K562 (cell line): ENCODE data around the gene SKOR1. TPM values are rescaled to one million over a fixed set of nuclear protein-coding genes. Genes with fewer than 3 reads are reported as not detected.
A peak's percentile ranks its signal among the peaks of the same experiment; 100 is the strongest.

Source experiments
- CCNT2 ChIP-seq: IDR thresholded peaks from 2 replicates; pipeline ENCODE4 v1.6.1; 2011; ENCODE audit warnings: borderline replicate concordance, low read depth, mild to moderate bottlenecking, moderate library complexity, mixed read lengths, low read length; ENCODE audit not compliant: insufficient read length; ENCODE audit errors: extremely low read depth
- CHD2 ChIP-seq: IDR thresholded peaks from 2 replicates; pipeline ENCODE4 v1.6.1; 2011; ENCODE audit warnings: low read depth, low read length
- EP400 ChIP-seq: fragments of 450-650 bp; IDR thresholded peaks from 2 replicates; pipeline ENCODE4 v1.6.1; 2017; ENCODE audit warnings: antibody characterized with exemption, mild to moderate bottlenecking, moderate library complexity
- ETV5 ChIP-seq: sonication (generic); formaldehyde crosslinking; IDR thresholded peaks from 2 replicates; pipeline ENCODE4 v1.4.0; 2020; ENCODE audit warnings: low read depth, mild to moderate bottlenecking, missing genetic modification reagents
- FOXK2 ChIP-seq, 2 experiments: fragments of 450-650 bp; IDR thresholded peaks in 1 of 2; conservative IDR thresholded peaks in 1 of 2; 2 replicates each; pipeline ENCODE4 v1.6.1; 2016; ENCODE audit warnings: low read depth in 2 of 2, mild to moderate bottlenecking in 1 of 2
- HDAC6 ChIP-seq: IDR thresholded peaks from 2 replicates; pipeline ENCODE4 v1.6.1; 2012; ENCODE audit warnings: low read depth, mild to moderate bottlenecking, control low read depth, inconsistent platforms, low read length, moderate library complexity
- JUND ChIP-seq, 2 experiments: IDR thresholded peaks; 2 replicates in 1 of 2; 3 replicates in 1 of 2; pipeline ENCODE4 v1.6.1; 2011; ENCODE audit warnings: borderline replicate concordance in 2 of 2, low read depth in 2 of 2, low read length in 2 of 2, improper control_type of control experiment in 1 of 2, missing biosample characterization in 1 of 2, missing genetic modification characterization in 1 of 2, missing genetic modification reagents in 1 of 2
- MCM3 ChIP-seq: fragments of 450-650 bp; IDR thresholded peaks from 2 replicates; pipeline ENCODE4 v1.6.1; 2016
- NR1H2 ChIP-seq: sonication (generic); formaldehyde crosslinking; IDR thresholded peaks from 2 replicates; pipeline ENCODE4 v1.4.0; 2020; ENCODE audit warnings: mild to moderate bottlenecking, missing genetic modification reagents
- NR2F6 ChIP-seq: fragments of 450-650 bp; formaldehyde crosslinking; IDR thresholded peaks from 2 replicates; pipeline ENCODE4 v1.4.0; 2020; ENCODE audit warnings: mild to moderate bottlenecking
- PHF21A ChIP-seq: fragments of 450-650 bp; IDR thresholded peaks from 2 replicates; pipeline ENCODE4 v1.6.1; 2017; ENCODE audit warnings: low read depth, borderline replicate concordance
- POLR3A ChIP-seq: IDR thresholded peaks from 2 replicates; pipeline ENCODE4 v1.6.1; 2011; ENCODE audit warnings: borderline replicate concordance, mild to moderate bottlenecking, moderate library complexity; ENCODE audit not compliant: insufficient read length, insufficient read depth; ENCODE audit errors: extremely low read depth
- PTBP1 ChIP-seq: fragments of 200-400 bp; formaldehyde crosslinking; IDR thresholded peaks from 2 replicates; pipeline ENCODE4 v1.6.1; 2017; ENCODE audit warnings: low read depth, low read length
- PTRF ChIP-seq: fragments of 450-650 bp; IDR thresholded peaks from 2 replicates; pipeline ENCODE4 v1.6.1; 2016; ENCODE audit warnings: mild to moderate bottlenecking, missing genetic modification characterization, missing compliant biosample characterization
- RBM25 ChIP-seq: fragments of 200-400 bp; formaldehyde crosslinking; IDR thresholded peaks from 2 replicates; pipeline ENCODE4 v1.6.1; 2018; ENCODE audit warnings: low read length, low read depth, moderate library complexity; ENCODE audit not compliant: severe bottlenecking
- SAP30 ChIP-seq: fragments of 200-600 bp; sonication (generic); IDR thresholded peaks from 2 replicates; pipeline ENCODE4 v1.6.1; 2012; ENCODE audit warnings: borderline replicate concordance, low read depth, mild to moderate bottlenecking, moderate library complexity, low read length, control low read depth, inconsistent platforms; ENCODE audit not compliant: insufficient read depth, poor library complexity, severe bottlenecking
- SNIP1 ChIP-seq: fragments of 450-650 bp; IDR thresholded peaks from 2 replicates; pipeline ENCODE4 v1.7.1; 2017; ENCODE audit warnings: low read depth, mild to moderate bottlenecking
- SREBF2 ChIP-seq: sonication (generic); formaldehyde crosslinking; IDR thresholded peaks from 2 replicates; pipeline ENCODE4 v1.4.0; 2020; ENCODE audit warnings: mild to moderate bottlenecking, missing genetic modification reagents
- TEAD1 ChIP-seq, 2 experiments: fragments of 450-650 bp in 1 of 2; sonication (generic) in 1 of 2; formaldehyde crosslinking; IDR thresholded peaks; 2 replicates each; pipeline versions ENCODE4 v1.4.0 to v1.8.0; 2020 to 2022; ENCODE audit warnings: mild to moderate bottlenecking in 2 of 2, missing genetic modification reagents in 1 of 2
- TFAP4 ChIP-seq: sonication (generic); formaldehyde crosslinking; IDR thresholded peaks from 2 replicates; pipeline ENCODE4 v1.8.0; 2022; ENCODE audit warnings: missing genetic modification reagents, mild to moderate bottlenecking, moderate library complexity, borderline replicate concordance
- ZEB2 ChIP-seq: fragments of 450-650 bp; IDR thresholded peaks from 2 replicates; pipeline ENCODE4 v1.6.1; 2016
- ZFPM2 ChIP-seq: fragments of 250-450 bp; sonication (Bioruptor Pico); IDR thresholded peaks from 2 replicates; pipeline ENCODE4 v1.5.1; 2022; ENCODE audit warnings: mild to moderate bottlenecking
- ZNF253 ChIP-seq: fragments of 250-450 bp; sonication (Bioruptor Pico); conservative IDR thresholded peaks from 2 replicates; pipeline ENCODE4 v1.6.1; 2021; ENCODE audit warnings: mild to moderate bottlenecking
- ZNF511 ChIP-seq: sonication (generic); formaldehyde crosslinking; IDR thresholded peaks from 2 replicates; pipeline ENCODE4 v1.8.0; 2022; ENCODE audit warnings: mild to moderate bottlenecking, missing genetic modification reagents
- polyA plus RNA-seq, 8 experiments: library from polyadenylated mRNA; depleted of rRNA in 4 of 8; stranded (reverse) in 5 of 8; unstranded in 3 of 8; fragments of >200 nt; fragmentation: Nextera tagmentation in 2 of 8; fragmentation: Illumina TruSeq in 1 of 8; extraction: Ambion mirVana in 2 of 8; extraction: Trizol in 1 of 8; gene quantifications; 2 replicates each; pipeline versions ENCODE4 v1.2.1 to v1.2.3, GENCODE V29; 2011 to 2014; ENCODE audit warnings: inconsistent platforms in 1 of 8, missing spikeins in 1 of 8
- total RNA-seq, 7 experiments: library from RNA; depleted of rRNA in 6 of 7; stranded (reverse); fragments of >200 nt in 6 of 7; fragmentation: Illumina TruSeq in 2 of 7; extraction: Trizol in 2 of 7; gene quantifications; 2 replicates each; pipeline versions ENCODE4 v1.2.1 to v1.2.3, GENCODE V29; 2011 to 2021; ENCODE audit warnings: low replicate concordance in 1 of 7
- TF ChIP-seq, protein P1 (sequence below): fragments of 450-650 bp; formaldehyde crosslinking; IDR thresholded peaks from 2 replicates; pipeline ENCODE4 v1.4.0; 2020; ENCODE audit warnings: mild to moderate bottlenecking, moderate library complexity

Gene SKOR1
- total and polyA plus RNA-seq, 9 of the 15 experiments (the other 6 are each of a cell fraction or from before 2014, with no cell fraction given): 0.04 to 0.41 (median 0.09) TPM; not detected in 3

GRCh38 chr15:67843571-67844387 lies 18.5 kb downstream of the SKOR1 start (continued):
- TF ChIP-seq FOXK2 (conservative IDR thresholded peaks at IDR 0.05 in 1 of 2, IDR thresholded peaks at IDR 0.05 in 1 of 2; ENCODE audit: low read depth in 2 of 2) (0 out of 4 replicates have a peak, but pooled peaks of 1 of the 2 experiments have one; percentile 36), PTRF (tag) (no peak), ZEB2 (no peak), PHF21A (no peak), ZNF253 (no peak), TFAP4 (CRISPR knock-in tag) (no peak), NR2F6 (no peak), TEAD1 (CRISPR knock-in tag; IDR thresholded peaks at IDR 0.05) (peak in 1 of 2 experiments; percentile 22; a peak in 1 of 4 replicates), POLR3A (no peak), SREBF2 (CRISPR knock-in tag) (no peak), CHD2 (no peak), CCNT2 (no peak), ETV5 (CRISPR knock-in tag) (no peak), SNIP1 (no peak), MCM3 (no peak), JUND (IDR thresholded peaks at IDR 0.05; ENCODE audit: borderline replicate concordance, low read depth, low read length) (no peak), JUND (tag; IDR thresholded peaks at IDR 0.05; ENCODE audit: borderline replicate concordance, low read depth, low read length) (no peak), PTBP1 (no peak), RBM25 (no peak), ZFPM2 (CRISPR knock-in tag) (no peak), NR1H2 (no peak), ZNF511 (CRISPR knock-in tag) (no peak), SAP30 (no peak), EP400 (no peak), HDAC6 (no peak)
- TF ChIP-seq, protein P1, sequence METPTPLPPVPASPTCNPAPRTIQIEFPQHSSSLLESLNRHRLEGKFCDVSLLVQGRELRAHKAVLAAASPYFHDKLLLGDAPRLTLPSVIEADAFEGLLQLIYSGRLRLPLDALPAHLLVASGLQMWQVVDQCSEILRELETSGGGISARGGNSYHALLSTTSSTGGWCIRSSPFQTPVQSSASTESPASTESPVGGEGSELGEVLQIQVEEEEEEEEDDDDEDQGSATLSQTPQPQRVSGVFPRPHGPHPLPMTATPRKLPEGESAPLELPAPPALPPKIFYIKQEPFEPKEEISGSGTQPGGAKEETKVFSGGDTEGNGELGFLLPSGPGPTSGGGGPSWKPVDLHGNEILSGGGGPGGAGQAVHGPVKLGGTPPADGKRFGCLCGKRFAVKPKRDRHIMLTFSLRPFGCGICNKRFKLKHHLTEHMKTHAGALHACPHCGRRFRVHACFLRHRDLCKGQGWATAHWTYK (CRISPR knock-in tag): no peak
